ENCODE measurements around the gene EIF5. TPM values are rescaled to one million over a fixed set of nuclear protein-coding genes. Genes with fewer than 3 reads are reported as not detected.
A peak's percentile ranks its signal among the peaks of the same experiment; 100 is the strongest.

Gene EIF5
- 100 to 1,000 TPM in 3 of 4 donors, 10 to 100 TPM in 1; 99.2 to 257 (median 246) TPM for polyA plus RNA-seq (ENCODE audit: insufficient read length in 4 of 4)

- peak; percentile 98 for DNase-seq (ENCODE audit: low read depth in 4 of 4, low spot score in 3 of 4)
Observed at GRCh38 chr14:103333754-103334643, at the start of gene EIF5. Gene EIF5 (plus strand): TSS chr14:103334237. CDS start chr14:103335861, 1,624 bp downstream.

- DNase-seq (ENCODE audit: low read depth in 4 of 4, low spot score in 3 of 4) = no peak
Observed at GRCh38 chr14:103284574-103285467, 49.2 kb upstream of the EIF5 start.

DNA sequence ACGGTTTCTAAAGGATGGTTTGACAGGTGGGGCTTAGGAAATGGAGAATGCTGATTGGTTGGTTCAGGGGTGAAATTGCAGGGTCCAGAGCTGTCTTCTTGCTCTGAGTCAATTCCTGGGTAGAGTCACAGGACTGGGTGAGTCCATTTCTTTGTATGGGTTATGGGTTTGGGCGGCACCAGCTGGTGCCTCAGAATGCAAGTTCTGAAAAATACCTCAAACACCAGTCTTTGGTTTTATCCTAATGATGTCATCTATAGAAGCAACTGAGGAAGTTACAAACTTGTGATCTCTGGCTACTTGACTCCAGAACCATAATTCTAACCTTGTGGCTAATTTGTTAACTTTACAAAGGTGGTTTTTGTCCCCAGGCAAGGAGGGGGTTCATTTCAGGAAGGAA lies 47.6 kb upstream of the EIF5 start:
- DNase-seq (ENCODE audit: low read depth in 4 of 4, low spot score in 3 of 4) = no peak

- DNase-seq (ENCODE audit: low read depth in 4 of 4, low spot score in 3 of 4) = no peak
Observed at GRCh38 chr14:103286968-103287850, 46.8 kb upstream of the EIF5 start.

GRCh38 chr14:103288076-103288766 lies 45.8 kb upstream of the EIF5 start:
- DNase-seq (ENCODE audit: low read depth in 4 of 4, low spot score in 3 of 4) = no peak

GRCh38 chr14:103290056-103290455 lies 44.0 kb upstream of the EIF5 start:
- no peak for DNase-seq (ENCODE audit: low read depth in 4 of 4, low spot score in 3 of 4)

- no peak for DNase-seq (ENCODE audit: low read depth in 4 of 4, low spot score in 3 of 4)
Observed at GRCh38 chr14:103290494-103290893, 43.5 kb upstream of the EIF5 start.

GRCh38 chr14:103290961-103291360 lies 43.1 kb upstream of the EIF5 start:
- DNase-seq (ENCODE audit: low read depth in 4 of 4, low spot score in 3 of 4) = no peak

- DNase-seq (ENCODE audit: low read depth in 4 of 4, low spot score in 3 of 4) = peak in 1 of 4 donors; percentile 43
Observed at GRCh38 chr14:103292426-103293374, 41.3 kb upstream of the EIF5 start.

DNA sequence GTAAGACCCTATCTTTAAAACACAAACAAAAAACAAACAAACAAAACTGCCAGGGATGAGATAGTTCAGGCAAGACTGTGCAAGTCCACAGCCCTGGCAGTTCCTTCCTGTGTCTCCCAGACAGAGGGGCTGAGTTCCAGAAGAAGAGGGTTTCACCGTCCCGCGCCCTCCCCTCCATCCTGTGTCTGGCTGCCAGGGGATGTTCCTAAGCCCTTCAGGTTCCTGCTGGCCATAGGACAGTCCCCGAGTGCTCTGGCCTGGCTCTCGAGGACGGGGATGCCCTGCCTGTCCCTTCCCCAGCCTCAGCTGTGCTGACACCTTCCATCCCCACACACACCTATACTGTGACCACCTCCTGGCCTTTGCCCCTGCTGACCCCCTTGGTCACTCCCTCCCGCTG lies 40.6 kb upstream of the EIF5 start:
- DNase-seq (ENCODE audit: low read depth in 4 of 4, low spot score in 3 of 4) = no peak

DNA sequence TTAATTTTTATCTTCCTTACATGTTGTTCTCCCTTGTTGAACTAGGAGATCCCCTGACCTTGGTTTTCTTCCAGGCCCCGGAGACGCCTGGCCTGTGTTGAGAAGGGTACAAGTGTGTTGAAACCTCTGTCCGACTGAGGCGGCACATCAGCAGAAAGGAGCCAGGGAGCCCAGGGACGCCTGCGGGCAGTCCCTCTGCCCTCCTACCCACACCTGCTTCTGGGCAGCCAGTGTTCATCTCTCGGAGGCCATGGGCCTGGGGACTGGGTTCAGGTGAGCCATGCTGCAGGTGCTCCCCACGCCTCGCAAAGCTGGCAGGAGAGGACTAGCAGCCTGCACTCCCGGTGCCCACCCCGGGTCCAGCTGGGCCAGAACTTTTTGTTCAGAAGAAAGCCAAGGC lies 39.9 kb upstream of the EIF5 start:
- no peak for DNase-seq (ENCODE audit: low read depth in 4 of 4, low spot score in 3 of 4)

- no peak for DNase-seq (ENCODE audit: low read depth in 4 of 4, low spot score in 3 of 4)
Observed at GRCh38 chr14:103296007-103296406, 38.0 kb upstream of the EIF5 start.

DNA sequence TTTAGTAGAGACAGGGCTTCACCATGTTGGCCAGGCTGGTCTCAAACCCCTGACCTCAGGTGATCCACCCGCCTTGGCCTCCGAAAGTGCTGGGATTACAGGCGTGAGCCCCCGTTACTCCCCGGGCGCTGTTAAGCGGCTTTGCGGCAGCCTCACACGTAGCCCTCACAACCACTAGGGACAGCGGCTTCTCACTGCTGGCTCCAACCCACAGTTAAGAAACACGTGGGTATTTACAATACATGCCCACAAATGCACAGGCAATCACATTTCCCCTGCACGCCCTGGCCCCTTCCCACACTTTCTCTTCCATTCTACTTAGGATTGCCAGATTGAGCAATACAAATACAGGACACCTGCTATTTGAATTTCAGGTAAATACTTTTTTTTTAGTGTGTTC lies 37.0 kb upstream of the EIF5 start:
- no peak for DNase-seq (ENCODE audit: low read depth in 4 of 4, low spot score in 3 of 4)

- DNase-seq (ENCODE audit: low read depth in 4 of 4, low spot score in 3 of 4) = no peak
Observed at GRCh38 chr14:103298620-103299019, 35.4 kb upstream of the EIF5 start.

GRCh38 chr14:103301512-103302354 lies 32.3 kb upstream of the EIF5 start:
- no peak for DNase-seq (ENCODE audit: low read depth in 4 of 4, low spot score in 3 of 4)

DNA sequence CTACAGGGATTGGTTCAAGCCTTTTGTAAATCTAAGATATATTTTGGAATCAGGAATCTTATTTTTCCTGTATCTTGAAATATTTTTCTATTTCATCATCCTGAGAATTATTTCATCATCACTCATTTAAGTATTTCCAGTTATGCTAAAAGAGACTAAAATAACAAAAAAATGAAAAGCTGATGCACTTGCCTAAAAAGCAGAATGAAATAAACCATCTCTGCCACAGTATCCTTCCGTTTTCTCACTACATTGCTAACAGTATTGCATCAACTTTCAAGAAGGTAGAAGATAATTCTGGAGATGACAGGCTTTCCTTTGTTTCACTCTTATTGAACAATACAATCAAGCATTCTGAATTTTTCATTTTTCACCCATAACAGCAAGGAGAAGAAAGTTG lies 31.1 kb upstream of the EIF5 start:
- DNase-seq (ENCODE audit: low read depth in 4 of 4, low spot score in 3 of 4) = no peak

DNA sequence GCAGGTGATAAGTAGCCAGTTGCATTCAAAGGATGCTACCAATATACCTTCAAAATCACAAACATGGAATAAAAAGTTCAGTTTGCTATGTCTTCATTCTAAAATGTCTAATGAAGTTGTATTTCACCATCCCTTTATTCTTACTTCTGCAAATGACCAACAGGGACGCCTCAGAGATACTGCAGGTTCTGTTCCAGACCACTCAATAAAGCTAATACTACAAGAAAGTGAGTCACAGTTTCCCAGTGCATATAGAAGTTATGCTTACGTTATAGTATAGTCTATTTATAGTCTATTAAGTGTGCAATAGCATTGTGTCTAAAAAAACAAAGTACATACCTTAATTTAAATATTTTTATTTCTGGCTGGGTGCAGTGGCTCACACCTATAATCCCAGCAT lies 29.3 kb upstream of the EIF5 start:
- DNase-seq (ENCODE audit: low read depth in 4 of 4, low spot score in 3 of 4) = no peak

Measured in left renal pelvis (tissue), 4 donors.